Adrenal gland (tissue), 5 donors: ENCODE results near the gene COMT.

Experiments
- POLR2A ChIP-seq, 2 donors: fragments of 450-650 bp; IDR thresholded peaks; one replicate each; pipeline ENCODE4 v1.6.1; 2017; ENCODE audit warnings: antibody characterized with exemption in 2 of 2, mild to moderate bottlenecking in 2 of 2, moderate library complexity in 1 of 2
- TF ChIP-seq, protein P1 (sequence below), 6 experiments: fragments of 450-650 bp in 4 of 6; fragments of 200-600 bp in 2 of 6; sonication (generic) in 1 of 6; IDR thresholded peaks; 1 replicate in 5 of 6; 2 replicates in 1 of 6; pipeline versions ENCODE4 v1.5.1 to v1.8.0; 2016 to 2021; ENCODE audit warnings: antibody characterized with exemption in 6 of 6, mild to moderate bottlenecking in 2 of 6, moderate library complexity in 1 of 6
- donor health status: DM: no; HTN: no; CAD: no.

- no peak for TF ChIP-seq POLR2A (IDR thresholded peaks at IDR 0.05)
- TF ChIP-seq, protein P1, sequence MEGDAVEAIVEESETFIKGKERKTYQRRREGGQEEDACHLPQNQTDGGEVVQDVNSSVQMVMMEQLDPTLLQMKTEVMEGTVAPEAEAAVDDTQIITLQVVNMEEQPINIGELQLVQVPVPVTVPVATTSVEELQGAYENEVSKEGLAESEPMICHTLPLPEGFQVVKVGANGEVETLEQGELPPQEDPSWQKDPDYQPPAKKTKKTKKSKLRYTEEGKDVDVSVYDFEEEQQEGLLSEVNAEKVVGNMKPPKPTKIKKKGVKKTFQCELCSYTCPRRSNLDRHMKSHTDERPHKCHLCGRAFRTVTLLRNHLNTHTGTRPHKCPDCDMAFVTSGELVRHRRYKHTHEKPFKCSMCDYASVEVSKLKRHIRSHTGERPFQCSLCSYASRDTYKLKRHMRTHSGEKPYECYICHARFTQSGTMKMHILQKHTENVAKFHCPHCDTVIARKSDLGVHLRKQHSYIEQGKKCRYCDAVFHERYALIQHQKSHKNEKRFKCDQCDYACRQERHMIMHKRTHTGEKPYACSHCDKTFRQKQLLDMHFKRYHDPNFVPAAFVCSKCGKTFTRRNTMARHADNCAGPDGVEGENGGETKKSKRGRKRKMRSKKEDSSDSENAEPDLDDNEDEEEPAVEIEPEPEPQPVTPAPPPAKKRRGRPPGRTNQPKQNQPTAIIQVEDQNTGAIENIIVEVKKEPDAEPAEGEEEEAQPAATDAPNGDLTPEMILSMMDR (IDR thresholded peaks at IDR 0.05) = no peak
These were observed 76.0 kb downstream of the COMT start for GRCh38 chr22:20017622-20017958.
